ENCODE measurements around the gene TSHZ2. TPM values are rescaled to one million over a fixed set of nuclear protein-coding genes. Genes with fewer than 3 reads are reported as not detected.

The TSHZ2 gene
- total RNA-seq, 1 experiment from 2014 or later, result 0.20 TPM

GRCh38 chr20:53085720-53086119 is 113.6 kb downstream of the TSHZ2 start (continued):
- no peak for TF ChIP-seq E2F1 (CRISPR knock-in tag; IDR thresholded peaks at IDR 0.05)

- DNase-seq (ENCODE audit: low spot score) (no peak), ATAC-seq (no peak)
- H3K9me3 Mint-ChIP-seq, result 0 out of 2 replicates have a peak, but pooled peaks cover 5% of the 10 kb centered on the region
- no peaks in the 10 kb centered on the region for H3K27me3 Mint-ChIP-seq (ENCODE audit: low read depth)
- H3K4me3 Mint-ChIP-seq, result no peak overlapping the region
- no peak for TF ChIP-seq ZNF232 (CRISPR knock-in tag; IDR thresholded peaks at IDR 0.05)
- TF ChIP-seq E2F1 (CRISPR knock-in tag; IDR thresholded peaks at IDR 0.05), result no peak
- TF ChIP-seq ZSCAN18 (CRISPR knock-in tag; IDR thresholded peaks at IDR 0.05), result no peak
- no peak for TF ChIP-seq ZNF396 (CRISPR knock-in tag; IDR thresholded peaks at IDR 0.05; ENCODE audit: borderline replicate concordance)
- no peak for TF ChIP-seq ZMAT4 (CRISPR knock-in tag; IDR thresholded peaks at IDR 0.05)
- no peak for TF ChIP-seq KAT7 (CRISPR knock-in tag; IDR thresholded peaks at IDR 0.05; ENCODE audit: borderline replicate concordance)
- TF ChIP-seq SMAD3 (CRISPR knock-in tag; IDR thresholded peaks at IDR 0.05; ENCODE audit: borderline replicate concordance), result no peak
- TF ChIP-seq FOXP4 (CRISPR knock-in tag; IDR thresholded peaks at IDR 0.05), result no peak
- no peak for TF ChIP-seq NFYB (CRISPR knock-in tag; conservative IDR thresholded peaks at IDR 0.05; ENCODE audit: low read depth)
- no peak for TF ChIP-seq GRHL2 (CRISPR knock-in tag; IDR thresholded peaks at IDR 0.05; ENCODE audit: insufficient replicate concordance, severe bottlenecking)
- no peak for TF ChIP-seq TCF7 (CRISPR knock-in tag; IDR thresholded peaks at IDR 0.05; ENCODE audit: low read depth)
- TF ChIP-seq STAT6 (CRISPR knock-in tag; conservative IDR thresholded peaks at IDR 0.05; ENCODE audit: low read depth), result no peak
- TF ChIP-seq ZNF317 (CRISPR knock-in tag; IDR thresholded peaks at IDR 0.05; ENCODE audit: borderline replicate concordance, low read depth), result no peak
- TF ChIP-seq SOX15 (CRISPR knock-in tag; IDR thresholded peaks at IDR 0.05), result no peak
- TF ChIP-seq NR1H2 (CRISPR knock-in tag; IDR thresholded peaks at IDR 0.05), result no peak
- no peak for TF ChIP-seq OVOL2 (CRISPR knock-in tag; IDR thresholded peaks at IDR 0.05; ENCODE audit: borderline replicate concordance)
- no peak for TF ChIP-seq ATF2 (CRISPR knock-in tag; IDR thresholded peaks at IDR 0.05; ENCODE audit: borderline replicate concordance, low read depth)
- no peak for TF ChIP-seq PRDM15 (CRISPR knock-in tag; IDR thresholded peaks at IDR 0.05)
- H3K4me1 Mint-ChIP-seq, result peaks cover 6% of the 10 kb centered on the region
- no peak overlapping the region for H3K27ac Mint-ChIP-seq
- POLR2A ChIA-PET, result no interaction called here
- CTCF ChIA-PET, result no interaction called here
- no peaks in the 10 kb centered on the region for H3K36me3 Mint-ChIP-seq
Measured at GRCh38 chr20:53087037-53087777, 115.0 kb downstream of the TSHZ2 start.

Measured in WTC11 (cell line).